Right lobe of liver (tissue), 6 donors: ENCODE data around the gene HOXB7. TPM values are rescaled to one million over a fixed set of nuclear protein-coding genes. Genes with fewer than 3 reads are reported as not detected.

ENCODE experiments used
- ATAC-seq, 4 donors: fragments of 200-7000 bp; cut with Tn5 transposase; one replicate each; pipeline ENCODE4 v1.9.1; 2020; ENCODE audit warnings: mild to moderate bottlenecking in 4 of 4, moderate library complexity in 4 of 4
- DNase-seq, 3 donors: peaks; one replicate each; pipeline ENCODE4 v3.0.0-alpha.2; 2020
- H3K27ac ChIP-seq, 3 donors: fragments of 200-600 bp; one replicate each; pipeline ENCODE4 v1.8.0; 2022
- H3K27me3 ChIP-seq, 2 donors: fragments of 200-600 bp; one replicate each; pipeline ENCODE4 v1.8.0; 2022
- H3K36me3 ChIP-seq, 4 donors: fragments of 200-600 bp; sonication (generic) in 1 of 4; one replicate each; pipeline versions ENCODE4 v1.5.1 to v1.8.0; 2017 to 2022; ENCODE audit warnings: control low read depth in 1 of 4
- H3K4me1 ChIP-seq, 4 donors: fragments of 200-600 bp; sonication (generic) in 1 of 4; one replicate each; pipeline versions ENCODE4 v1.5.1 to v1.8.0; 2017 to 2022; ENCODE audit warnings: control low read depth in 1 of 4
- H3K4me3 ChIP-seq, 3 donors: fragments of 200-600 bp; one replicate each; pipeline ENCODE4 v1.8.0; 2022
- H3K9me3 ChIP-seq, 4 donors: fragments of 200-600 bp; sonication (generic) in 1 of 4; one replicate each; pipeline versions ENCODE4 v1.5.1 to v1.8.0; 2017 to 2022; ENCODE audit warnings: control low read depth in 1 of 4
- POLR2A ChIP-seq: fragments of 450-650 bp; IDR thresholded peaks from one replicate; pipeline ENCODE4 v1.6.1; 2017; ENCODE audit warnings: antibody characterized with exemption, mild to moderate bottlenecking
- WGBS: methylation state at CpG from one replicate; pipeline ENCODE4 v1.1.6; 2018; ENCODE audit warnings: low coverage, low lambda C conversion rate; ENCODE audit not compliant: insufficient coverage; ENCODE audit errors: missing lambda C conversion rate; 5-methylcytosine and 5-hydroxymethylcytosine counted together
- intact Hi-C, 2 donors: fragments of 100-400 bp; cut with DNase I; formaldehyde crosslinking; loops; one replicate each; pipeline versions ENCODE4 v1.11.2 to v1.14.1; 2022
- total RNA-seq, 6 experiments: library from RNA; depleted of rRNA in 2 of 6; stranded (reverse); fragments of >200 nt in 2 of 6; fragmentation: NEBNext Ultra II Directional in 3 of 6; extraction: Animal tissue kit (Norgen Biotek cat#: 25700) in 3 of 6; gene quantifications; one replicate each; pipeline versions ENCODE4 v1.1.0 to v1.2.4, GENCODE V29; 2016 to 2023
- TF ChIP-seq, protein P1 (sequence below), 4 donors: fragments of 200-600 bp in 3 of 4; fragments of 450-650 bp in 1 of 4; IDR thresholded peaks; one replicate each; pipeline versions ENCODE4 v1.5.1 to v1.8.0; 2016 to 2022; ENCODE audit warnings: antibody characterized with exemption in 4 of 4, mild to moderate bottlenecking in 2 of 4
- donor health status: DM: no; HTN: yes; CAD: no.
- donor health status: DM: no; HTN: no; CAD: no.
- donor health status: DM: no; HTN: no; CAD: no.
- donor health status: DM: no; HTN: yes; CAD: no.
- donor health status: DM: no; HTN: yes; CAD: no.

The HOXB7 gene
- total RNA-seq, 6 experiments from 2014 or later, result 0.16 to 0.79 (median 0.30) TPM; not detected in 2

DNA sequence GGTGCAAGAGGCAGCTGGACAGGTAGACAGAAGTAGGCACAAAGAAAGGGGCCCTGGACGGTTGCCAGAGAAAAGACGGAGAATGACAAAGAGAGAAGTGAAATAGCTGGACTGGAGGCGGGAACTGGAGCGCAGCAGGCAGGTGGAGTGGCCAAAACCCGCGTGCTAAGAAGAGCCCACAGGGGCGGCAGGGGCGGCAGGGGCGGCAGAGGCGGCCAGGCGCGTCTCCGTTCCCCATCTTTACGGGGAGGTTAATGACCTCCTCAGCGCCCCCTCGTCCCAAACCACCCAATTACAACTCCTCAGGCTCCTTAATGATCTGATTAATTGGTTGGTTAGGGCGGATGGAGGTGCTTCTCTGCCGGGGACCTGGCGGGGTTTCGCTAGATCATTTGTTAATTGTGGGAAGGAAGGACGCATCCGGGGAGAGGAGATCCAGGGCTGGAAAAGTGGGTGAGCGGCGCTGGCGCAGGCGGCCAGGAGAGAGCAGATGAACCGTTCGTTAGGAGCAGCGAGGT, 30.8 kb upstream of the HOXB7 start:
- ATAC-seq, result no peak
- H3K27ac ChIP-seq, result no peak overlapping the region
- H3K9me3 ChIP-seq, result no peaks in the 10 kb centered on the region
- DNase-seq, result no peak
- TF ChIP-seq POLR2A, result no peak
- H3K36me3 ChIP-seq, result no peaks in the 10 kb centered on the region
- H3K27me3 ChIP-seq, result peaks cover 20 to 55% of the 10 kb centered on the region in 2 donors
- intact Hi-C loops, result no loop called here
- no peak overlapping the region for H3K4me3 ChIP-seq
- no peaks in the 10 kb centered on the region for H3K4me1 ChIP-seq
- 5% methylated on average over 25 of the region's 29 CpGs for WGBS

DNA sequence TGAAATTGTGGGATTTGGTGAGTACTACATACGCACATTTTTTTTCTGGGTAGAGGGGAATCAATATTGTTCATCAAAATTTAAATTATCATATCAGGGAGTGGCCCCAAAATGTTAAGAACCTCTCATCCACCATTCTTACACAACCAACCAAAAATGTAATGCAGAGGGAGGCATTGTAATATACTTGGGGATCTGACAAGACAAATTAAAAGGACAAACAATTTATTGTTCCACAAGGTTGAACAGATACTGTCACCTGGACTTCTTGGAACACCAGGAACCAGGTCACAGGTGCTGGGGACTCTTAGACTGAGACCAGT, 30.0 kb upstream of the HOXB7 start:
- Histone ChIP-seq H3K4me3 (no peak overlapping the region), H3K36me3 (no peaks in the 10 kb centered on the region), H3K9me3 (no peaks in the 10 kb centered on the region), H3K27ac (no peak overlapping the region), H3K27me3 (peaks cover 15 to 55% of the 10 kb centered on the region in 2 donors), H3K4me1 (no peaks in the 10 kb centered on the region)
- intact Hi-C loops, result no loop called here
- WGBS, result 25% methylated on average over 1 of the region's 1 CpG
- no peak for DNase-seq
- no peak for TF ChIP-seq POLR2A
- TF ChIP-seq, protein P1, sequence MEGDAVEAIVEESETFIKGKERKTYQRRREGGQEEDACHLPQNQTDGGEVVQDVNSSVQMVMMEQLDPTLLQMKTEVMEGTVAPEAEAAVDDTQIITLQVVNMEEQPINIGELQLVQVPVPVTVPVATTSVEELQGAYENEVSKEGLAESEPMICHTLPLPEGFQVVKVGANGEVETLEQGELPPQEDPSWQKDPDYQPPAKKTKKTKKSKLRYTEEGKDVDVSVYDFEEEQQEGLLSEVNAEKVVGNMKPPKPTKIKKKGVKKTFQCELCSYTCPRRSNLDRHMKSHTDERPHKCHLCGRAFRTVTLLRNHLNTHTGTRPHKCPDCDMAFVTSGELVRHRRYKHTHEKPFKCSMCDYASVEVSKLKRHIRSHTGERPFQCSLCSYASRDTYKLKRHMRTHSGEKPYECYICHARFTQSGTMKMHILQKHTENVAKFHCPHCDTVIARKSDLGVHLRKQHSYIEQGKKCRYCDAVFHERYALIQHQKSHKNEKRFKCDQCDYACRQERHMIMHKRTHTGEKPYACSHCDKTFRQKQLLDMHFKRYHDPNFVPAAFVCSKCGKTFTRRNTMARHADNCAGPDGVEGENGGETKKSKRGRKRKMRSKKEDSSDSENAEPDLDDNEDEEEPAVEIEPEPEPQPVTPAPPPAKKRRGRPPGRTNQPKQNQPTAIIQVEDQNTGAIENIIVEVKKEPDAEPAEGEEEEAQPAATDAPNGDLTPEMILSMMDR (IDR thresholded peaks at IDR 0.05), result no peak
- no peak for ATAC-seq

DNA sequence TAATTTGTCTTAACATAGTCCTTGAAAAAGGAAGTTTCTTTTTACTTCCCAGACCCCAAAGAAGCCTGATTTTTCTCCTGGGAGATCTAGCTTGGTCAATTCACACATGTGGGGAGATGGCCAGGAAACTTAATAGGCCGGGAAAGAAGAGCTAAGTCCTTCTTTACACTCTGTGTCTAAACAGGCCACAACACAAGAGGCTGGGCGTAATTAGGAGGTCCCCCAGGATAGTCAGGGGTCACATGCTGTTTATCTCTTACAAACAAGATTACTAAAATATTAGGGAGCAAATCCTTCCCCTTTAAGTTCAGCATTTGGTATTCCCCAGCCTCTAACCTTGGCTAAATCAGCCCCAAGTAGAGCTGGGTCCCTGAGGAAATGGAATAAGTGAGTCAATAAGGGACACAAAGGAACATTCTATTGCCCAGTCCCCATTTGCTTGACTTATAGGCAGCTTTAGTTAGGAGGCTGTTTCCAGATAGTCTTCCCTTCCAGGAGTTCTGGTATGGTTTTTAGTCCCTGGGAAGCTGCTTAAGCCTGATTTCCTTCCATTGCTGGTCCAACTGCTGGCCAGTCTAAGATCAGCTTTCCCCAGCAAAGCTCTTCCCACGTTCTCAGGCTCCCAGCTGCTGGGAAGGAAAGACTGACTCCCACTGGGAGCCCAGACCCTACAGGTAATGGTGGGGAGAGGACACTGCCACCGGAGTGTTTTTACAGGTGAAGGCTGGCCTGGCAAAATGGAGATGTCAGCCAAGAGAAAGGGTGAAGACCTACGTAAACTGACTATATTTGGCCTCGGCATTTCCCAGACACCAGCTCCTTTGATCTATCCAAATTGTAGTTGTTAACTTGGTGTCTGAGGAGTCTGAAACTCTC, 29.4 kb upstream of the HOXB7 start:
- ATAC-seq, result no peak
- H3K27ac ChIP-seq, result no peak overlapping the region
- H3K4me3 ChIP-seq, result no peak overlapping the region
- H3K4me1 ChIP-seq, result no peaks in the 10 kb centered on the region
- WGBS, result 27% methylated on average over 6 of the region's 6 CpGs
- intact Hi-C loops, result no loop called here
- no peaks in the 10 kb centered on the region for H3K36me3 ChIP-seq
- no peak for DNase-seq
- TF ChIP-seq, protein P1 (IDR thresholded peaks at IDR 0.05), result no peak
- TF ChIP-seq POLR2A, result no peak
- peaks cover 11 to 55% of the 10 kb centered on the region in 2 donors for H3K27me3 ChIP-seq
- no peaks in the 10 kb centered on the region for H3K9me3 ChIP-seq

- Histone ChIP-seq H3K27ac (no peak overlapping the region), H3K4me3 (no peak overlapping the region), H3K27me3 (peaks cover 11 to 64% of the 10 kb centered on the region in 2 donors), H3K9me3 (no peaks in the 10 kb centered on the region), H3K36me3 (no peaks in the 10 kb centered on the region), H3K4me1 (no peaks in the 10 kb centered on the region)
- TF ChIP-seq POLR2A, result no peak
- TF ChIP-seq, protein P1 (IDR thresholded peaks at IDR 0.05), result no peak
- 34% methylated on average over 2 of the region's 5 CpGs for WGBS
- intact Hi-C loops, result no loop called here
- ATAC-seq (no peak), DNase-seq (no peak)
These were observed 28.3 kb upstream of the HOXB7 start for GRCh38 chr17:48639136-48639535.
